Stimulated activated CD4-positive, alpha-beta T cell treated with anti-CD3 and anti-CD28 coated beads, Interleukin-15, amount 100 ng/mL, for 48 hours (primary cell): Measurements from ENCODE around the gene GEMIN7.
A peak's percentile ranks its signal among the peaks of the same experiment; 100 is the strongest.

Experiments
- DNase-seq, 2 donors: peaks; one replicate each; pipeline ENCODE4 v3.0.0-alpha.2; 2020; ENCODE audit warnings: low read depth in 2 of 2

GEMIN7 gene

DNA sequence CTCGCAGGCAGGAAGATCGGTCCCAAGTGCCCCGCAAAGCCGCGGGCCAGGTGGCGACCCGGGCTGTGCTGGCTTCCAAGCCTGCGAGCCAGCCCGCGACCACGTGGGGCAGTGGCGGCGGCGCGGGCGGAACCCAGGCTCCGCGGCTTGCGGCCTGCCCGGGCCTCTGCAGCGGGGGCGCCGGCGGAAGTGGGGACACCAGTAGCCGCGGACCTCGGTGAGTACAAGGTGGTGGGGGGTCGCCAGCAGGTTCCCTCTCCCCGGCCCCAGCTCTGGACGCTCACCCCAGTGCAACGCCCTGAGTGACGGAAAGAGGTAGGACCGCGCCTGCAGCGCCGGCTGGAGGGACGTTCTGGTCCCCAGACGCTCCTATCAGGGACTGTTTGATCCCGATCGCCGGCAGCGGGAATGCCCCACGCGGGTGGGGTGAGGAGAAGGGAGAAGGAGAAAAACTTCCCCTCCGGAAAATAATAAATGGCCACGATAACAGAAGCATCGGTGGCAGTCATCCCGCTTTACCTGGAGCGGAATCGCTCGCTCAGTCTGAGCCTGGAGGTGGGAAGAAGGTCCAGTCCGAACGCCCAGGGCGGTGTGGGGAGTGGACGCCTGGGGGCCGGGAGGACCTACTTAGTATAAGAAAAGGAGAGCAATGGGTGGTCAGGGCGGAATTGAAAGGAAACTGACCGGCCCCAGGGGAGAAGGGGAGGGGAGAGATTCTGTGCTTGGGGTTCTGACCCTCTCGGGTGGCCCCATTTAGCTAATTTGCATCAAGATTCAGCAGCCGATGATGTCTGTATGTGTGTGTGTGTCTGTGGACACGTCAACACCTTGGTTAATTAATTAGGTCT, at the start of gene GEMIN7:
Gene GEMIN7 (plus strand): TSS at position 198 of the 848 bp plus-strand sequence. CDS start 10,855 bp downstream, outside the sequence.
- DNase-seq, result peak; percentile 68 to 78

DNA sequence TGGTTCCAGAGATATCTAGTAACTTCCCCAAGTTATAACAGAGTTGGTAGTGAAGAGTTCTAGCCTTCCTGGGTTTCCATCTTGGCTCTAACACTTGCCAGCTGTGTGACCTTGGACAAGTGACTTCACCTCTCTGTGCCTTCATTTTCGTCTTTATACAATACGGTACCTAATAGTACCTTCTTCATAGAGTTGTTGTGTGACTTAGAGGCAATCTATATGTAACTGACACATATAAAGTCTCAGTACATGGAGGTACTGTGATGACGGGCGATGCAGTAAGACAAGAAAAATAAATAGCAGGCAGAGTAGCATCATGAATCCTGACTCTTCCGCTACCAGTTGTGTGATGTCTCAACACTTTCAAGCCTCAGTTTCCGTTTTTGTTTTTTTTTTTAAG, 48.2 kb upstream of the GEMIN7 start:
- DNase-seq, result no peak

DNA sequence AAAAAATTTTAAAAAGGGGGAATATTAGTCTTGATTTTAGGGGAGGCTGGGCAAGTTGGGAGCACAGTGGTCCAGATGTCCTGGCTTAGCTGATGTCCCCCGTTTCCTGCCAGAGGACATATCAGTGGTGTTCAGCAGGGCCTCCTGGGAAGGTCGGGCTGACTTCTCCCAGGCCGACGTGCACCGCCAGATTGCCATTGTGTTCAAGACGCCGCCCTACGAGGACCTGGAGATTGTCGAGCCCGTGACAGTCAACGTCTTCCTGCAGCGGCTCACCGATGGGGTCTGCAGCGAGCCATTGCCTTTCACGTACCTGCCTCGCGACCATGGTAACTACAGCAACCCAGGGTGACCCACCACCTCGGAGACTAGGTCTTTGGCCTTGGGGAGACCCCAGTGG, 46.6 kb upstream of the GEMIN7 start:
- no peak for DNase-seq

- no peak for DNase-seq
Measured at GRCh38 chr19:45035755-45036154, 43.3 kb upstream of the GEMIN7 start.

- no peak for DNase-seq
Measured at GRCh38 chr19:45037393-45038169, 41.5 kb upstream of the GEMIN7 start.

GRCh38 chr19:45038931-45039893, 39.8 kb upstream of the GEMIN7 start, which contains the start of gene CLASRP:
Gene CLASRP (plus strand): TSS chr19:45039045. CDS start chr19:45040213, 1,168 bp downstream.
- peak; percentile 79 to 87 for DNase-seq

- DNase-seq, result no peak
Measured at GRCh38 chr19:45040059-45040771, 38.8 kb upstream of the GEMIN7 start.

DNA sequence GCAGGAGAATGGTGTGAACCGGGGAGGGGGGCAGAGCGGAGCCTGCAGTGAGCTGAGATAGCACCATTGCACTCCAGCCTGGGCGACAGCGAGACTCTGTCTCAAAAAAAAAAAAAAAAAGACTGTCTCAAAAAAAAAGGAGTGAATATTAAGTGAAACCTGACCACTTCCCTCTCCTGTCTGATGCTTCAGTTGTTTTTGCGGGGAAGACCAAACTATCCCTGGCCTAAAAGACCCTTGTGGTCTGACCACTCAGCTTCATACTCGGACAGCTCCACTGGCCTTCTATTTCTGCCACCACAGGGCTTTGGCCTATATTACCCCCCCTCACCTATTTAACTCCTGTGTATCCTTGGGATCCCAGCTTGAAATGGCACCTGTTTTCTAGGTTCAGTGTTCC, 37.9 kb upstream of the GEMIN7 start:
- no peak for DNase-seq

DNA sequence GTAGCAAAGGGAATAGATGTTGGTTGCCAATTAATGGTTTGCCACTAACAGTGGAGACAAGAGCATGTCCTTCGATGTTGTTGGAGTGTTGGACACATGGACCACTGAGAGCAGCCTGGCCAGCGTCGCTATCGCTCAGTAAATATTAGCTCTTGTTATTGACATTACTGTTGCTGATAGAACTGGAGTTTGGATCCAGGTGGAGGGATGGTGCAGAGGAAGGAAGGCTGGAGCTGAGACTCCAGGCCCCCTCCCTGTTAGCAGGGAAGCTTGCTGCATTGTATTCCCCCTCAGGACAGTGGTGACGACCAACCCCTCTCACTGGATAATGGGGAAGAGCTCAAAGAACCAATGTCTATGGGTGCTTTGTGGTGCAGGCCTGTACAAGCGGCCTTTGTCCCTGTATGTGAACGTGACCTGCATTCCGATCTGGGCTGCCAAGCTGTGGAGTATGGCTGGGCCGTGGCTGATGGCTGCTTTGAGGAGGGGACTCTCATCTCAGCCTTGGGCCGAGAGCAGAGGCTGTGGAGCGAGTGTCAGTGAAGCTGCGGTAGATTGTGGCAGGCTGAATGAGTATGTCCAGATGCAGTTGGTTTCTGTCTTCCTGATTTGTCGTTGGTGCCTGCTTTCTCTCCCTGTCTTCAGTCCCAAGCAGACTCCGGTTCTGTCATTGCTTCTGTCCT, 33.2 kb upstream of the GEMIN7 start:
- DNase-seq, result no peak

DNA sequence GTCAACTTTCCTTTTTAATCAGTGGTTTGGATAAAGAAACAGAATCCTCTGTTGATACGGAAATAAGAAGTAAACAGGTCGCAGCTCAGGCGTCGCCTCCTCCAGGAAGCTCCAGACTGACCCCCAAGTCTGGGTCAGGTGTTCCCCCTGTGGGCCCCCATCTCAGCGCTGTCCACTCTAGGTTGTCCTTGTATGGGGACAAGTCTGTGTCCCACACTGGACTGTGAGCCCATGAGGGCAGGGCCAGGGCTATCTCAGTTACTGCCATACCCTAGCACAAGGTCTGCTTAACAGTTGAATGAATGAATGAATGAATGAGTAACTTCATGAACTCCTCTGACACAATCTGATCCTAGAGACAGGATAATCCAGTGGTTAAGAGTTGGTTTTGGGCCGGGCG, 32.7 kb upstream of the GEMIN7 start:
- DNase-seq, result no peak

DNA sequence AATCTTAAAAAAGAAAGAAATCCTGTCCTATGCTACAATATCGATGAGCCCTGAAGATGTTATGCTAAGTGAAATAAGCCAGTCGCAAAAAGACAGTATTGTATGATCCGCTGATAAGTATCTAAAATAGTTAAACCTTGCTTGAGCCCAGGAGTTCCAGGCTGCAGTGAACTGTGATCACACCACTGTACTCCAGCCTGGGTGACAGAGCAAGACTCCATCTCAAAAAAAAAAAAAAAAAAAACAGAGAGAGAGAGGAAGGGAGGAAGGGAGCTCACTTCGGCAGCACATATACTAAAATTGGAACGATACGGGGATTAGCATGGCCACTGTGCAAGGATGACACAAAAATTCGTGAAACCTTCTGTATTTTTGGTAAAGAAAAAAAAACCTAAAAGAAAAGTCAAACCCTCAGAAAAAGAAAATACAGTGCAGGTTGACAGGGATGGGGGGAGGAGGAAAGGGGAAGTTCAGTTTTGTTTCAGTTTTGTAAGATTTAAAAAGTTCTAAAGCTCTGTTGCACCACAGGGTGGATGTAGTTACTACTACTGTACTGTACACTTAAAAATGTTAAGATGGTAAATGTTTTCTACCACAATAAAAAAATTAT, 31.8 kb upstream of the GEMIN7 start:
- DNase-seq, result no peak

DNA sequence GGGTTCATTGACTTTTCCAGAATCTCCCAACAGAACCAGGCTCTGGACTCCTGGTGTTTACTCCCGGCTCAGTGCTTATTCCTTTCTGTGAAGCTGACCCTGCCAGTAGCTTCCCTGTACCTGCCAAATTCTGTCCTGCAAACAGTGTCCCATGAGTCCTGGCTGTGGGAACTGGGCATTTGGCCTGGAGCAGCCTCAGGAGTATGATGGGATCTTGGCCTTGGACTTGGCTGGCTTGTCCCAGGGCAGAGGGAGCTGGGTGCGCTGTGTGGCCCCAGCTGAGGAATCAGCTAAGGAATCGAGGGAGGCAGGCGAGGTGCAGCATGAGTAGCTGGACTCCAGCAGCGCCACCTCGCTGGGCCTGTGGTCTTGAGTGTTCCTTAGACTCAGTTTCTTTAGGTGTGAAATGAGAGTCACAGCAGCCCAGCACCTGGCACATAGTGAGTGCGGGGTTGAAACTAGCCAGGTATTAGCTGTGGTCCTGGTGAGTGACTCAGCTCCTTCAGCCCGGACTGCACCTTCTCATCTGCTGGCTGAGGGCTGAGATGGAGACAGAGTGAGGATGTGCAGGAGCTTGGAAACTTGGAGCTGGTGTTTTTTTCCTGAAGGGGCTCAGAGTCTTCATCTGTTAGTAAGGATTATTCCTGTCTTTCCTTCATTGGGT, 29.9 kb upstream of the GEMIN7 start:
- no peak for DNase-seq

DNA sequence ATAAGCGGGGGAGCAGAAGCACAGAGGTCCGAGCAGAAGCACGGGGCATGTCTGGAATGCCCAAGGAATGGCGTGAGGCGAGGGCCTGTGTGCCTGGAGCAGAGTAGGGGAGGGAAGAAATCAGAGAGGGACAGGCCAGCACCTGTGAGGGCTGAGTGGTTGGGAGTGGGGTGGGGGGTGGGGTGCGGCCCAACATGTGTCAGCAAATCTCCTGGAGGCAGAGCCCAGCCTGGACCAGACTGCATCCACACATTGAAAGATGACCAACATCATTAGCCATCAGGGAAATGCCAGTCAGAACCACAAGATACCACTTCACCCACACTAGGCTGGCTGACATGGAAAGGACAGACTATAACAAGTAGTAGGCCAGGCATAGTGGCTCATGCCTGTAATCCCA, 29.0 kb upstream of the GEMIN7 start:
- no peak for DNase-seq

- no peak for DNase-seq
Measured at GRCh38 chr19:45051929-45052579, 27.0 kb upstream of the GEMIN7 start.

DNA sequence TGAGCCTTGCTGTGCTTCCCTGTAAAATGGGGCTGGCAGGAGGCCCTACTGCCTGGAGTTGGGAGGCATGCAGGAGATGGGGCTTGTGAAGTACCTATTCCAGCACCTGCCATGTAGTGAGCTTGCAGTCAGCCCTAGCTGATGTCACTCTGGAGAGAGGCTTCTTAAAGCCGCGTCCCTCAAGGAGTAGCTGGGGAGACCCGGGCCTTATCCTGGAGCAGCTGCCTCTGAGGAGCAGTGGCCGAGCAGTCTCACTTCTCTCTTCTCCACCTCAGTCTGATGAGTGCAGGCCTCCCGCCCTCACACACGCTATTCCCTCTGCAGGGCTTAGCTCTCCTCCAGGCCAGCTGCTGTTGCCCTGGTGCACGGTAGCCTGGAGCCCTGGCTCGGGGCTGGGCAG, 22.2 kb upstream of the GEMIN7 start:
- no peak for DNase-seq

GRCh38 chr19:45057444-45057843, 21.6 kb upstream of the GEMIN7 start:
- DNase-seq, result no peak

- DNase-seq, result no peak
Measured at GRCh38 chr19:45058622-45059159, 20.4 kb upstream of the GEMIN7 start.

DNA sequence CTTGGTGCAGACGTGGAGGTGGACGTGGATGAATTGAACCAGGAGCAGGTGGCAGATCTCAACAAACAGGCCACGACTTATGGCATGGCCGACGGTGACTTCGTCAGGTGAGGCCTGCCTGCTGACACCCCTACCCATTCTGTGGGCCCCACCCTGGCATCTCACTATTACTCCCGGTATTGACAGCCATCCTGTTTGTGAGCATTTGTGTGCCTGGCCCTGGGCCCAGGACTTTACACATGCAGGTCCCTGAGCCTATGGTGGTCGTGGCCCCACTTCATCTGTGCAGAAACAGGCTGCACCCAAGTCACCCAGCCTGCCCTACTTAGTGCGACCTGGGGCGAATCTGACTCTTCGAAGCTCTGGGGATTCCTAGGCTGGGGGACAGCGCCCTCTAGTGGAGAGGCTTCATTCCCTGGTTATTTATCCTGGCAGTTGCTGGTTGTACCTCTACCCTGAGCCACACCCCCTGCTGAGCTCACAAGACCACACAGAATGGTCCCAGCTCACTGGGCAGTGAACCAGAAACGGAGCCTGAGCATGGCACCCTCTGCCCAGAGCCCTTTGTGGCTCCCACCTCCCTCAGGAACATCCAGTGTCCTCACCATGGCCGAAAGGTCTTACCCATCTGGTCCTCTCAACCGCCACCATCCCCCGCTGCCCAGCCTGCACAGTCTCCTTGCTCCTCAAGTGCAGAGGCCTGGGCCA, 19.6 kb upstream of the GEMIN7 start:
- peak; percentile 70 to 80 for DNase-seq
